GM18858 (cell line): ENCODE data around the gene NDUFA5.
"Not testable (repeated sequence)": the region's sequence is repeated elsewhere in the genome, so short reads cannot be mapped to it uniquely, and the experiment has no call there.

Source experiments
- ATAC-seq: cut with Tn5 transposase; IDR thresholded peaks from one replicate; pipeline ENCODE4 v1.9.1; 2021; ENCODE audit not compliant: unreplicated experiment

The NDUFA5 gene

GRCh38 chr7:123558289-123558874, 764 bp upstream of the NDUFA5 start:
- no peak for ATAC-seq

DNA sequence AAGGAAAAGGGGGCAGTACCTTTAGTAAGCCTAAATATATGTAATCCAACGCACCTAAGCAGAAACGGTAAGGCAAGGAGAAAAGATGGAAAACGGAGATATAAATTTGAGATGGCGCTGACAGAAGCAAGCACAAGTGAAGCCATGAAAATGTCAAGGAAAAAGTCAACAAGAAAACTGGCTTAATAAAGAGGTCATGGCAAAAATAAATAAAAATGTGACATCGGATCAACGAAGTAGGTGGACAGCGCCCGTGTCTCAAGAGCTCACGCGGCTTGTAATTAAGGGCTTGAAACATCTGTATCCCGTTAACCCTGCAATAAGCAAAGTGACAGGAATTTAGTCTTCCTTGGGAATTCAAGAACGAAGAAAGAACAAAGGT, 611 bp downstream of the NDUFA5 start:
- ATAC-seq: no peak

- ATAC-seq: no peak
Measured at GRCh38 chr7:123555484-123555883, 2.1 kb downstream of the NDUFA5 start.

GRCh38 chr7:123553159-123553558, 4.5 kb downstream of the NDUFA5 start:
- no peak for ATAC-seq

GRCh38 chr7:123552641-123553040, 5.0 kb downstream of the NDUFA5 start:
- no peak for ATAC-seq

DNA sequence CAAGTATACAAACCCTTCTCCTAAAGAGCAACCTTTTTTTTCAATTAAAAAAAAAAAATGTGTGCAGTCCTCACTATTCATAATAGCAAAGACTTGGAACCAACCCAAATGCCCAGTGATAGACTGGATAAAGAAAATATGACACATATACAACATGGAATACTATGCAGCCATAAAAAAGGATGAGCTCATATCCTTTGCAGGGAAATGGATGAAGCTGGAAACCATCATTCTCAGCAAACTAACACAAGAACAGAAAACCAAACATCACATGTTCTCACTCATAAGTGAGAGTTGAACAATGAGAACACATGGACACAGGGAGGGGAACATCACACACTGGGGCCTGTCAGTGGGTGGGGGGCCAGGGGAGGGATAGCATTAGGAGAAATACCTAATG, 5.5 kb downstream of the NDUFA5 start:
- ATAC-seq: not testable (repeated sequence)

GRCh38 chr7:123548406-123548805, 9.2 kb downstream of the NDUFA5 start:
- ATAC-seq: no peak

DNA sequence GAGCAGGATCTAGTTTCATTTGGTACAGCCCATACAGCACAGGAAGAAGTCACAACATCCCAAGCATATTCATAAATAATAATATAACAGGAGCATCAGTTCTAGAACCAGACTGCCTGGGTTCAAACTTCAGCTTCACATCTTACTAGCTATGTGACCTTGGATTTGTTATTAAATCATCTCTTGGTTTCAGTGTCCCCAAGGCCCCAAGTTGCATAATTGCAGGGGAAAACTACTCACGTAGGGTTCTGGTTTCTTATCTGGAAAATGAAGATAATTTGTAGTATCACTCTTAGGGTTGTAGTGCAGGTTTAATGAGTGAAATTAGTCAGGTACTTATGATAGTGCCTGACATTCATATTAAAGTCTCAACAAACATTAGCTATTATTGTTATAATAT, 17.7 kb downstream of the NDUFA5 start:
- no peak for ATAC-seq

GRCh38 chr7:123538897-123539296, 18.7 kb downstream of the NDUFA5 start:
- ATAC-seq: no peak

DNA sequence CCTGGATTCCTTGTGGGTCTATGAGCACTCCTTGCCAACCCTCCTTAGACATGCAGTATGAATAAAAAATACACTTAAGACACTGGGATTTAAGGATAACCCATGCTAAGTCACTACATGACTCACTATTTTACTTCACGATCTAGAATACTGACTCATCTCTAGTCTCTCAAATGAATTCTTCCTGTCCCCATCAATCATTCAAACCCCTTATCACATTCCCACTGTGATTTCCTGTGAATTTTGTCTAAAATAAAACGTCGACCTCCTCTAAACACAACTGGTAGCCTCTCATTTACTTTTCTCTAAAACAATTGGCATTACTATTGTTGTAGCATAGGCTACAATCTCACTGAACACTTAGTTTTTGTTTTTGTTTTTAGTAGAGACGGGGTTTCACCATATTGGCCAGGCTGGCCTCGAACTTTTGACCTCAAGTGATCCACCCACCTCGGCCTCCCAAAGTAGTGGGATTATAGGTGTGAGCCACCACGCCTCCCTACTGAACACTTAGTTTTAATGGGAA, 19.4 kb downstream of the NDUFA5 start:
- no peak for ATAC-seq

DNA sequence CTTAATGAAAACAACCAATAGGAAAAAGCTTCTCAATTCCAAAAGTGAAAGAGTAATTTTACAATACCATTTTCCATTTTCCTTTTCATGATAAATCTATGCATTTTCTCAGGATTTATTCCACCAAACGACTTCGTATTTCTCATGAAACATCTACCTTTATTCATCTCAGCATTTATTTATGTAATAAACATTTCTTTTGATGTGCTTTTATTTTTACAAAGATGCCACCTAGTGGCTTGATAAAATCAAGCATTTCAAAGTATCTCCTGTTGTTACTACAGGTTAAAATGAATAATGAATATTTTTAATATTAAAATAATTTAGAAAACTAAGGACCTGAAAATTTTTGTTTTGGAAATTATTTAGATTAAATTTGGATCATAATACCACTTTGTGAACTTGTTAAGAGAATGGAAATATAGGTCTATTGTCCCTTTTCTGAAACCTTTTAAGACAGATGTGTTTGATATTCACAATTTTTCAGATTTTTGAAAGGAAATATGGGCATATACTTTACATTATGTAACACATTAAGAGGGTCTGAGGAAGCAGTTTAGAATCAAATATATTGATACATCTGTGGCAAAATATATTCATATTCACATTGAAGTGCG, 20.5 kb downstream of the NDUFA5 start:
- ATAC-seq: no peak

- no peak for ATAC-seq
Measured at GRCh38 chr7:123535517-123535916, 22.1 kb downstream of the NDUFA5 start.

- peak; percentile 55 for ATAC-seq
Measured at GRCh38 chr7:123534383-123535260, 23.0 kb downstream of the NDUFA5 start, which contains the start of gene IQUB. IQUB (minus strand) TSS chr7:123534595; CDS start chr7:123512340, 22,255 bp downstream.

DNA sequence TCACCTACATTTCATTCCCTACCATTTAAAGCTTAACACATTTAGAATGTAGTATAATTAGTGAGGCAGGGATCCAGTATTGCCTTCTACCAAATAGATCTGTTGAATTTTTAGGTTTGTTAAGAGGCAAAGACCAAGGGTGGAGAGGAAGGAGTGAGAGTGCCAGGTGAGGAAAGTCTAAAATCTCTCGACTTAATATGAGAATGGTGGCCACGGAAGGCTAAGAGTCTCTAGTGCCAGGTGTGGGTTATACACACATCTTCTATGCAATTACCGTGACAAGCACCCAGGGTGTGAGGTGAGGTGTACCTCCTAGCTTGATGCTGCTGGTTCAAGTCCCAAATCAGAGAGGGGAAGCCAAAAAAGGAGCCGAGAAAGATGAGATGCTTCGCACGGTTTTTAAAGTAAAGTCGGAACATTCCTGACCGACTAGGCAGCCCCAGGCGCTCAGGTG, 23.7 kb downstream of the NDUFA5 start:
- peak; percentile 10 for ATAC-seq

GRCh38 chr7:123533553-123533917, 24.1 kb downstream of the NDUFA5 start:
- no peak for ATAC-seq

- not testable (repeated sequence) for ATAC-seq
Measured at GRCh38 chr7:123532788-123533552, 24.6 kb downstream of the NDUFA5 start.

DNA sequence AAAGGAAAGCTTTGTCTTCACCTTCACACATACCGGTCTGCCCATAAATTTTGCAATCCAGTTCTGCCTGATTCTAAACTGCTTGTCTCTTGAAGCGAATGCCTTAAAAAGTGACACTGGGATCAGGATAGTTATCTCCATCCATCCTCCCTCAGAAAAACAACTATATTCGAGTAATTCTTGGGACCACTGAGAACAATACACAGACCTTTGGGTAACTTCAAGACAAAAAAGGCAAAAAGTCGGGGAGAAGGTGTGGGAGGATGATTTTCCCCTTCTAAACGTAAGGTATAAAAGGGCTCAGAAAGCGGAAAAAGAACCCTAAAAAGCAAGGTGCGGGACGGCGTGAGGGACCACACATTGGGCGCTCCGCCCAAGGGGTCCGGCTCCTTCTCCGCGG, 25.3 kb downstream of the NDUFA5 start:
- ATAC-seq: not testable (repeated sequence)

DNA sequence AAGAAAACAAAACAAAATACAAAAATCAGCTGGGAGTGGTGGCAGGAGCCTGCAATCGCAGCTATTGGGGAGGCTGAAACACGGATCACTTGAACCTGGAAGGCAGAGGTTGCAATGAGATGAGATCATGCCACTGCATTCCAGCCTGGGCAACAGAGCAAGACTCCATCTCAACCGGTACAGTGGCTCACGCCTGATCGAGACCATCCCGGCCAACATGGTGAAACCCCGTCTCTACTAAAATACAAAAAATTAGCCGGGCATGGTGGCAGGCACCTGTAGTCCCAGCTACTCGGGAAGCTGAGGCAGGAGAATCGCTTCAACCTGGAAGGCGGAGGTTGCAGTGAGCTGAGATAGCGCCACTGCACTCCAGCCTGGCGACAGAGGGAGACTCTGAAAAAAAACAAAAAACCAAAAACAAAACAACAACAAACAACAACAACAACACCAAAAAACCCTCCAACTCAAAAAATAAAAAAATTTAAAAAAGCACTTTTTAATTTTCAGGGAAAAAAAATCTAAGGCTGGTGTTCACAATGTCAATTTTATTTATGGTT, 27.5 kb downstream of the NDUFA5 start:
- ATAC-seq: not testable (repeated sequence)

- ATAC-seq: no peak
Measured at GRCh38 chr7:123528265-123528664, 29.4 kb downstream of the NDUFA5 start.

GRCh38 chr7:123527712-123528225, 29.8 kb downstream of the NDUFA5 start:
- ATAC-seq: not testable (repeated sequence)
